HCT116 (cell line): Measurements from ENCODE around the gene RNF169. TPM values are rescaled to one million over a fixed set of nuclear protein-coding genes. Genes with fewer than 3 reads are reported as not detected.

ENCODE experiments used
- ATAC-seq: fragments of 200-7000 bp; cut with Tn5 transposase; 2 replicates; pipeline ENCODE4 v1.9.1; 2020; ENCODE audit warnings: mild to moderate bottlenecking, moderate library complexity
- BruUV-seq: library from RNA; stranded (reverse); fragments of 400-500 nt; replicated peaks from 2 replicates; lab custom pipeline; 2021; lab: Mats Ljungman, UMichigan
- CTCF ChIA-PET: fragments of 300-600 bp; sonication (Branson Sonifier 250); formaldehyde crosslinking; loops from one replicate; lab custom pipeline; 2021; ENCODE audit warnings: antibody characterized with exemption; lab: Charles Lee
- POLR2A ChIA-PET: fragments of 300-600, 350-600 bp; sonication (Branson Sonifier 250); formaldehyde crosslinking; loops from one replicate; lab custom pipeline; 2021; ENCODE audit warnings: antibody characterized with exemption; lab: Charles Lee
- RAD21 ChIA-PET, 2 experiments: fragments of 300-600 bp; sonication (Branson Sonifier 250); formaldehyde crosslinking; loops; one replicate each; lab custom pipeline; 2023; ENCODE audit warnings: low total read pairs in 2 of 2; ENCODE audit not compliant: uncharacterized antibody in 2 of 2, unreplicated experiment in 2 of 2, low non-redundant PET in 1 of 2; lab: Charles Lee
- DNase-seq: peaks from one replicate; pipeline ENCODE4 v3.0.0-alpha.2; 2010; ENCODE audit warnings: low read depth, low spot score
- H2AFZ ChIP-seq: fragments of 200-600 bp; shearing (Covaris generic), sonication (generic); 2 replicates; pipeline ENCODE4 v1.6.1; 2017; ENCODE audit warnings: low read depth, mixed run types, mixed read lengths, antibody characterized with exemption, low read length; ENCODE audit not compliant: poor library complexity, severe bottlenecking
- H3K27ac ChIP-seq: 2 replicates; pipeline ENCODE4 v1.5.1; 2012; ENCODE audit warnings: low read depth, low read length
- H3K27me3 ChIP-seq: fragments of 200-600 bp; sonication (generic); 2 replicates; pipeline ENCODE4 v1.6.1; 2016; ENCODE audit warnings: mixed run types, low read length, mixed read lengths; ENCODE audit not compliant: insufficient read depth
- H3K36me3 ChIP-seq, 2 experiments: fragments of 200-500 bp in 1 of 2; fragments of 200-600 bp in 1 of 2; sonication (Bioruptor generic) in 1 of 2; sonication (generic) in 1 of 2; 2 replicates each; pipeline versions ENCODE4 v1.5.1 to v1.6.1; 2014 to 2016; ENCODE audit warnings: low read length in 2 of 2, inconsistent platforms in 1 of 2, mixed read lengths in 1 of 2, mixed run types in 1 of 2; ENCODE audit not compliant: insufficient read depth in 2 of 2, control insufficient read depth in 1 of 2
- H3K4me1 ChIP-seq, 2 experiments: fragments of 200-600 bp in 1 of 2; sonication (generic) in 1 of 2; 2 replicates each; pipeline versions ENCODE4 v1.5.1 to v1.6.1; 2012 to 2017; ENCODE audit warnings: low read length in 2 of 2, inconsistent platforms in 1 of 2, mild to moderate bottlenecking in 1 of 2, mixed read lengths in 1 of 2, mixed run types in 1 of 2, moderate library complexity in 1 of 2; ENCODE audit not compliant: insufficient read depth in 2 of 2, control insufficient read depth in 1 of 2
- H3K4me2 ChIP-seq: fragments of 200-600 bp; sonication (generic); 2 replicates; pipeline ENCODE4 v1.6.1; 2017; ENCODE audit warnings: mixed run types, low read length, mixed read lengths
- H3K4me3 ChIP-seq, 2 experiments: fragments of 200-600 bp in 1 of 2; sonication (generic) in 1 of 2; replicated peaks in 1 of 2; 2 replicates each; pipeline ENCODE4 v1.5.1; 2011 to 2016; ENCODE audit warnings: low read length in 2 of 2, control low read depth in 1 of 2, low read depth in 1 of 2, mild to moderate bottlenecking in 1 of 2, mixed read lengths in 1 of 2, mixed run types in 1 of 2
- H3K79me2 ChIP-seq: fragments of 200-600 bp; sonication (generic); 2 replicates; pipeline ENCODE4 v1.6.1; 2017; ENCODE audit warnings: mild to moderate bottlenecking, mixed run types, low read length, moderate library complexity, mixed read lengths; ENCODE audit not compliant: insufficient read depth
- H3K9ac ChIP-seq: fragments of 200-600 bp; sonication (generic); 2 replicates; pipeline ENCODE4 v1.6.1; 2016; ENCODE audit warnings: low read length, mixed read lengths
- H3K9me2 ChIP-seq: fragments of 200-600 bp; sonication (generic), shearing (Covaris generic); 2 replicates; pipeline ENCODE4 v1.6.1; 2017; ENCODE audit warnings: mixed run types, mild to moderate bottlenecking, moderate library complexity; ENCODE audit not compliant: insufficient read depth
- H3K9me3 ChIP-seq, 2 experiments: fragments of 200-500 bp in 1 of 2; fragments of 200-600 bp in 1 of 2; sonication (Bioruptor generic) in 1 of 2; sonication (generic) in 1 of 2; 2 replicates each; pipeline ENCODE4 v1.6.1; 2014 to 2017; ENCODE audit warnings: low read length in 2 of 2, mixed read lengths in 2 of 2, inconsistent platforms in 1 of 2, low read depth in 1 of 2, mild to moderate bottlenecking in 1 of 2, mixed run types in 1 of 2, moderate library complexity in 1 of 2; ENCODE audit not compliant: control insufficient read depth in 1 of 2, insufficient read depth in 1 of 2
- H4K20me1 ChIP-seq: fragments of 200-600 bp; sonication (generic), shearing (Covaris generic); 2 replicates; pipeline ENCODE4 v1.6.1; 2017; ENCODE audit warnings: mixed run types, mild to moderate bottlenecking, moderate library complexity; ENCODE audit not compliant: insufficient read depth
- CBX3 ChIP-seq: IDR thresholded peaks from 2 replicates; pipeline ENCODE4 v1.6.1; 2012; ENCODE audit warnings: low read depth
- CEBPB ChIP-seq: IDR thresholded peaks from 2 replicates; pipeline ENCODE4 v1.6.1; 2012; ENCODE audit warnings: low read depth
- ELF1 ChIP-seq: IDR thresholded peaks from 2 replicates; pipeline ENCODE4 v1.6.1; 2012; ENCODE audit warnings: low read depth, borderline replicate concordance
- POLR2A ChIP-seq: IDR thresholded peaks from 2 replicates; pipeline ENCODE4 v1.7.0; 2011; ENCODE audit warnings: borderline replicate concordance; ENCODE audit not compliant: insufficient read depth, insufficient read length; ENCODE audit errors: extremely low read depth
- RAD21 ChIP-seq: IDR thresholded peaks from 2 replicates; pipeline ENCODE4 v1.6.1; 2012; ENCODE audit warnings: low read depth, mild to moderate bottlenecking
- SP1 ChIP-seq: IDR thresholded peaks from 2 replicates; pipeline ENCODE4 v1.6.1; 2012; ENCODE audit warnings: low read depth
- ZNF274 ChIP-seq: fragments of 200-500 bp; sonication (Bioruptor generic); IDR thresholded peaks from 2 replicates; pipeline ENCODE4 v1.6.1; 2014; ENCODE audit warnings: mild to moderate bottlenecking, low read depth, low read length, inconsistent platforms
- intact Hi-C: fragments of 100-400 bp; cut with micrococcal nuclease; formaldehyde crosslinking; loops from 2 replicates; pipeline ENCODE4 v1.10.0; 2022
- total RNA-seq: library from RNA; stranded (reverse); gene quantifications from one replicate; pipeline ENCODE4 v1.2.1, GENCODE V29; 2021; ENCODE audit not compliant: unreplicated experiment
- TF ChIP-seq, protein P1 (sequence below), 3 experiments: fragments of 200-600 bp in 1 of 3; sonication (generic) in 1 of 3; IDR thresholded peaks in 2 of 3; conservative IDR thresholded peaks in 1 of 3; 2 replicates each; pipeline ENCODE4 v1.5.1; 2012 to 2017; ENCODE audit warnings: low read depth in 2 of 3, low read length in 2 of 3, antibody characterized with exemption in 1 of 3, borderline replicate concordance in 1 of 3, control low read depth in 1 of 3, mild to moderate bottlenecking in 1 of 3, mixed read lengths in 1 of 3, mixed run types in 1 of 3, moderate library complexity in 1 of 3; ENCODE audit not compliant: insufficient read depth in 1 of 3
- TF ChIP-seq, protein P2 (sequence below): IDR thresholded peaks from 2 replicates; pipeline ENCODE4 v1.6.1; 2012
- TF ChIP-seq, protein P3 (sequence below): IDR thresholded peaks from 2 replicates; pipeline ENCODE4 v1.6.1; 2012

RNF169 gene
- total RNA-seq, 1 experiment from 2014 or later: 22.5 TPM

DNA sequence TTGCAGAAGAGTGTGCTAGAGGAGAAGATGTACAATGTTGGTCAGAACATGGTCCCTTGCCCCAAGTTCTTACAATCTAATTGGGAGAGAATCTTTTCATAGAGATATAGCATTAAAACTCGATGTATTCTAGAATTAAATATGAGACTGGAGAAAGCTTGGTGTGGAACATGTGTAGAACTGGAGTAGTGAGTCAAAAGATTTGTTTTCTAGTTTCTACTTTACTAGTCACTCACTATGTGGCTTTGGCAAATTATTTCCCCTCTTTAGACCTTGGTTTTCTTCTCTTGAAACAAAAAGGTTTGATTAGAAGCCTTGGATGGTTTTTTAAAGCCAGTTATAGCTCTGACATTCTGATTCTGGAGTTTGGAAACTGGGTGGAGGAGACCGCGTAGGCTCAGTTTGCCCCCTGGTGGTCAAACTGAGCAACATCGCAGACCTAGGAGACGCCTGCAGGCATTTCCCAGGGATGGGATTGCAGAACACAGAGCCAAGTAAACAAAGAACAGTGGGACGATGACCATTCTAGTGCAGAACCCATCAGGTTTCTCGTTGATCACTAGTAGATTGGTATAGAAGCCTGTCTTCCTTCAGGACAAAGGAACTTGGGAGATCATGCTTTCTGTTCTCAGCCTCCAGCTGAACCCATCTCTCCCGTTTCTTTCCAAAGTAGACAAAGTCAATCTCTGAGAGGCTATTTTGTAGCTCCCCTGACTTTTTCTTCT, 8.9 kb upstream of the RNF169 start:
- Histone ChIP-seq H3K9ac (no peak overlapping the region), H3K27me3 (no peaks in the 10 kb centered on the region), H3K9me2 (no peaks in the 10 kb centered on the region), H3K4me2 (0 out of 2 replicates have a peak overlapping the region, but pooled peaks have one; percentile 4), H3K4me1 (no peaks in the 10 kb centered on the region), H4K20me1 (no peaks in the 10 kb centered on the region), H3K27ac (no peak overlapping the region), H3K9me3 (no peaks in the 10 kb centered on the region), H3K79me2 (no peaks in the 10 kb centered on the region), H3K36me3 (no peaks in the 10 kb centered on the region), H2AFZ (peak overlapping the region; percentile 68), H3K4me3 (no peak overlapping the region)
- ChIA-PET CTCF (interaction anchor here (0.5 to 3.8 kb wide), 18 partner anchors 9 to 484 kb away, joined by 3 to 42 read pairs (median 4); partner anchors contain the start of gene RNF169), RAD21 (interaction anchor here (0.9 to 1.7 kb wide), 3 partner anchors 37 to 147 kb away, joined by 3 to 7 read pairs (median 6); partner anchors contain the start of gene POLD3 (in 1 of the 2)), POLR2A (interaction anchor here (1.1 to 1.4 kb wide), 2 partner anchors 9 to 131 kb away, joined by 3 to 4 read pairs; partner anchors contain the start of gene RNF169)
- DNase-seq: peak; percentile 41
- BruUV-seq: no TSS peak
- TF ChIP-seq, protein P1, sequence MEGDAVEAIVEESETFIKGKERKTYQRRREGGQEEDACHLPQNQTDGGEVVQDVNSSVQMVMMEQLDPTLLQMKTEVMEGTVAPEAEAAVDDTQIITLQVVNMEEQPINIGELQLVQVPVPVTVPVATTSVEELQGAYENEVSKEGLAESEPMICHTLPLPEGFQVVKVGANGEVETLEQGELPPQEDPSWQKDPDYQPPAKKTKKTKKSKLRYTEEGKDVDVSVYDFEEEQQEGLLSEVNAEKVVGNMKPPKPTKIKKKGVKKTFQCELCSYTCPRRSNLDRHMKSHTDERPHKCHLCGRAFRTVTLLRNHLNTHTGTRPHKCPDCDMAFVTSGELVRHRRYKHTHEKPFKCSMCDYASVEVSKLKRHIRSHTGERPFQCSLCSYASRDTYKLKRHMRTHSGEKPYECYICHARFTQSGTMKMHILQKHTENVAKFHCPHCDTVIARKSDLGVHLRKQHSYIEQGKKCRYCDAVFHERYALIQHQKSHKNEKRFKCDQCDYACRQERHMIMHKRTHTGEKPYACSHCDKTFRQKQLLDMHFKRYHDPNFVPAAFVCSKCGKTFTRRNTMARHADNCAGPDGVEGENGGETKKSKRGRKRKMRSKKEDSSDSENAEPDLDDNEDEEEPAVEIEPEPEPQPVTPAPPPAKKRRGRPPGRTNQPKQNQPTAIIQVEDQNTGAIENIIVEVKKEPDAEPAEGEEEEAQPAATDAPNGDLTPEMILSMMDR (IDR thresholded peaks at IDR 0.05 in 2 of 3, conservative IDR thresholded peaks at IDR 0.05 in 1 of 3; ENCODE audit: borderline replicate concordance in 1 of 3, insufficient read depth in 1 of 3, low read depth in 2 of 3, low read length in 2 of 3): peak; percentile 80 to 94 (median 92)
- TF ChIP-seq RAD21: peak; percentile 75
- TF ChIP-seq, protein P2, sequence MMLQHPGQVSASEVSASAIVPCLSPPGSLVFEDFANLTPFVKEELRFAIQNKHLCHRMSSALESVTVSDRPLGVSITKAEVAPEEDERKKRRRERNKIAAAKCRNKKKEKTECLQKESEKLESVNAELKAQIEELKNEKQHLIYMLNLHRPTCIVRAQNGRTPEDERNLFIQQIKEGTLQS: no peak
- ATAC-seq: peak; percentile 99
- intact Hi-C loops: loop anchor here (1.0 to 5.0 kb wide), 4 partner anchors 37 to 286 kb away; no protein-coding TSS in a partner anchor

DNA sequence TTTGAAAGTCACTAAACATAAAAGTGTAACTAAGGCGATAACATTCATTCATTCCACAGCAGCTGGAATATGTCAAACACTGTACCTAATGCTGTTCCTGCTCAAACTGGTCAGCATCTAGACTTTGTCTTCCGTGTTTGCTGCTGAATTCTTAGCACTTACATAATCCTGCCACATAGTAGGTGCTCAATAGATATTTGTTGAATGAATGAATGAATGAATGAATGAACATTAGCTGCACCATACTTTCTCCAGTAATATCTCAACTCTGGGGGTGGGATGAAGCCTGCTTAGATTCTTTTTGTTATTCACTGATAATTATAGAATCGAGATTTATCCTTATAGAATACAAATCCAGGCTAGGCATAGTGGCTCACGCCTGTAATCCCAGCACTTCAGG, 6.6 kb upstream of the RNF169 start:
- Histone ChIP-seq H3K36me3 (no peaks in the 10 kb centered on the region), H4K20me1 (no peaks in the 10 kb centered on the region)
- intact Hi-C loops: no loop called here
- TF ChIP-seq CBX3 (no peak), RAD21 (no peak), CEBPB (no peak), SP1 (no peak), POLR2A (no peak), ELF1 (no peak), ZNF274 (no peak)
- TF ChIP-seq, protein P1 (IDR thresholded peaks at IDR 0.05 in 2 of 3, conservative IDR thresholded peaks at IDR 0.05 in 1 of 3; ENCODE audit: borderline replicate concordance in 1 of 3, insufficient read depth in 1 of 3, low read depth in 2 of 3, low read length in 2 of 3): no peak
- TF ChIP-seq, protein P3, sequence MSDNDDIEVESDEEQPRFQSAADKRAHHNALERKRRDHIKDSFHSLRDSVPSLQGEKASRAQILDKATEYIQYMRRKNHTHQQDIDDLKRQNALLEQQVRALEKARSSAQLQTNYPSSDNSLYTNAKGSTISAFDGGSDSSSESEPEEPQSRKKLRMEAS: no peak

More for the DNA sequence above, 6.6 kb upstream of the RNF169 start:
- H3K27ac ChIP-seq: no peak overlapping the region
- no peaks in the 10 kb centered on the region for H3K9me2 ChIP-seq
- no peaks in the 10 kb centered on the region for H3K9me3 ChIP-seq
- H3K4me2 ChIP-seq: no peak overlapping the region
- no peak for DNase-seq
- BruUV-seq: no TSS peak
- no peaks in the 10 kb centered on the region for H3K4me1 ChIP-seq
- no peak overlapping the region for H3K9ac ChIP-seq
- H2AFZ ChIP-seq: no peak overlapping the region
- CTCF ChIA-PET: no interaction called here
- H3K27me3 ChIP-seq: no peaks in the 10 kb centered on the region
- H3K79me2 ChIP-seq: no peaks in the 10 kb centered on the region
- POLR2A ChIA-PET: no interaction called here
- H3K4me3 ChIP-seq: no peak overlapping the region
- RAD21 ChIA-PET: no interaction called here
- no peak for ATAC-seq
